ENCODE measurements around the gene TDRD1.

Gene TDRD1

GRCh38 chr10:114179747-114180146 is 594 bp downstream of the TDRD1 start:
- no peak overlapping the region for H3K4me2 ChIP-seq (ENCODE audit: low read length)
- no peak overlapping the region for H3K27ac ChIP-seq (ENCODE audit: low read depth, low read length)
- no peak overlapping the region for H3K4me3 ChIP-seq (ENCODE audit: low read length)

GRCh38 chr10:114180937-114181336 is 1.8 kb downstream of the TDRD1 start:
- Histone ChIP-seq H3K4me2 (ENCODE audit: low read length) (no peak overlapping the region), H3K9me3 (ENCODE audit: control insufficient read depth, insufficient read depth, low read length) (no peaks in the 10 kb centered on the region), H4K20me1 (ENCODE audit: control insufficient read depth, insufficient read depth, low read depth, low read length) (no peaks in the 10 kb centered on the region), H3K79me2 (ENCODE audit: control insufficient read depth, low read length) (no peaks in the 10 kb centered on the region), H3K9me2 (replicated peaks; ENCODE audit: control insufficient read depth, low read length) (no peaks in the 10 kb centered on the region), H3K4me3 (ENCODE audit: low read length) (no peak overlapping the region), H3K4me1 (ENCODE audit: control insufficient read depth, low read length) (no peaks in the 10 kb centered on the region), H3F3A (ENCODE audit: control insufficient read depth, insufficient read depth) (no peaks in the 10 kb centered on the region), H3K27me3 (ENCODE audit: control insufficient read depth, low read length) (peaks cover 5% of the 10 kb centered on the region), H3K36me3 (ENCODE audit: control insufficient read depth, low read length) (no peaks in the 10 kb centered on the region), H3K27ac (ENCODE audit: low read depth, low read length) (no peak overlapping the region)
- no peak for TF ChIP-seq CTCF (IDR thresholded peaks at IDR 0.05; ENCODE audit: low read depth, low read length, poor library complexity, severe bottlenecking)
- TF ChIP-seq EZH2phosphoT487 (IDR thresholded peaks at IDR 0.05; ENCODE audit: borderline replicate concordance, low read length), result no peak

More at GRCh38 chr10:114179747-114180146, 594 bp downstream of the TDRD1 start:
- Histone ChIP-seq H3K9me3 (ENCODE audit: control insufficient read depth, insufficient read depth, low read length) (no peaks in the 10 kb centered on the region), H3K9me2 (replicated peaks; ENCODE audit: control insufficient read depth, low read length) (no peaks in the 10 kb centered on the region), H3F3A (ENCODE audit: control insufficient read depth, insufficient read depth) (no peaks in the 10 kb centered on the region), H3K4me1 (ENCODE audit: control insufficient read depth, low read length) (peaks cover 3% of the 10 kb centered on the region), H4K20me1 (ENCODE audit: control insufficient read depth, insufficient read depth, low read depth, low read length) (no peaks in the 10 kb centered on the region), H3K79me2 (ENCODE audit: control insufficient read depth, low read length) (no peaks in the 10 kb centered on the region), H3K36me3 (ENCODE audit: control insufficient read depth, low read length) (no peaks in the 10 kb centered on the region), H3K27me3 (ENCODE audit: control insufficient read depth, low read length) (peaks cover 13% of the 10 kb centered on the region)
- TF ChIP-seq CTCF (IDR thresholded peaks at IDR 0.05; ENCODE audit: low read depth, low read length, poor library complexity, severe bottlenecking) (no peak), EZH2phosphoT487 (IDR thresholded peaks at IDR 0.05; ENCODE audit: borderline replicate concordance, low read length) (no peak)

- H3F3A ChIP-seq (ENCODE audit: control insufficient read depth, insufficient read depth), result no peaks in the 10 kb centered on the region
- H3K9me3 ChIP-seq (ENCODE audit: control insufficient read depth, insufficient read depth, low read length), result no peaks in the 10 kb centered on the region
- H4K20me1 ChIP-seq (ENCODE audit: control insufficient read depth, insufficient read depth, low read depth, low read length), result no peaks in the 10 kb centered on the region
- H3K79me2 ChIP-seq (ENCODE audit: control insufficient read depth, low read length), result no peaks in the 10 kb centered on the region
- TF ChIP-seq EZH2phosphoT487 (IDR thresholded peaks at IDR 0.05; ENCODE audit: borderline replicate concordance, low read length) (no peak), CTCF (IDR thresholded peaks at IDR 0.05; ENCODE audit: low read depth, low read length, poor library complexity, severe bottlenecking) (no peak)
- no peaks in the 10 kb centered on the region for H3K36me3 ChIP-seq (ENCODE audit: control insufficient read depth, low read length)
- H3K27ac ChIP-seq (ENCODE audit: low read depth, low read length), result no peak overlapping the region
- H3K4me3 ChIP-seq (ENCODE audit: low read length), result no peak overlapping the region
- no peak overlapping the region for H3K4me2 ChIP-seq (ENCODE audit: low read length)
- H3K27me3 ChIP-seq (ENCODE audit: control insufficient read depth, low read length), result peaks cover 4% of the 10 kb centered on the region
- H3K4me1 ChIP-seq (ENCODE audit: control insufficient read depth, low read length), result no peaks in the 10 kb centered on the region
- no peaks in the 10 kb centered on the region for H3K9me2 ChIP-seq (replicated peaks; ENCODE audit: control insufficient read depth, low read length)
Measured at GRCh38 chr10:114181971-114182370, 2.8 kb downstream of the TDRD1 start.

GRCh38 chr10:114183563-114183962 is 4.4 kb downstream of the TDRD1 start:
- Histone ChIP-seq H3K4me1 (ENCODE audit: control insufficient read depth, low read length) (no peaks in the 10 kb centered on the region), H3K9me2 (replicated peaks; ENCODE audit: control insufficient read depth, low read length) (no peaks in the 10 kb centered on the region), H3K27me3 (ENCODE audit: control insufficient read depth, low read length) (peaks cover 9% of the 10 kb centered on the region), H3K4me2 (ENCODE audit: low read length) (no peak overlapping the region), H3K9me3 (ENCODE audit: control insufficient read depth, insufficient read depth, low read length) (no peaks in the 10 kb centered on the region), H4K20me1 (ENCODE audit: control insufficient read depth, insufficient read depth, low read depth, low read length) (no peaks in the 10 kb centered on the region), H3K4me3 (ENCODE audit: low read length) (no peak overlapping the region), H3F3A (ENCODE audit: control insufficient read depth, insufficient read depth) (no peaks in the 10 kb centered on the region), H3K27ac (ENCODE audit: low read depth, low read length) (no peak overlapping the region), H3K79me2 (ENCODE audit: control insufficient read depth, low read length) (no peaks in the 10 kb centered on the region), H3K36me3 (ENCODE audit: control insufficient read depth, low read length) (no peaks in the 10 kb centered on the region)
- TF ChIP-seq EZH2phosphoT487 (IDR thresholded peaks at IDR 0.05; ENCODE audit: borderline replicate concordance, low read length) (no peak), CTCF (IDR thresholded peaks at IDR 0.05; ENCODE audit: low read depth, low read length, poor library complexity, severe bottlenecking) (no peak)
